HK-2 (cell line): ENCODE measurements around the gene SPATA2.
"Not testable (repeated sequence)": the region's sequence is repeated elsewhere in the genome, so short reads cannot be mapped to it uniquely, and the experiment has no call there.

Source experiments
- DNase-seq: peaks from one replicate; pipeline ENCODE4 v3.0.0-alpha.2; 2018; ENCODE audit not compliant: unreplicated experiment

Gene SPATA2, protein sequence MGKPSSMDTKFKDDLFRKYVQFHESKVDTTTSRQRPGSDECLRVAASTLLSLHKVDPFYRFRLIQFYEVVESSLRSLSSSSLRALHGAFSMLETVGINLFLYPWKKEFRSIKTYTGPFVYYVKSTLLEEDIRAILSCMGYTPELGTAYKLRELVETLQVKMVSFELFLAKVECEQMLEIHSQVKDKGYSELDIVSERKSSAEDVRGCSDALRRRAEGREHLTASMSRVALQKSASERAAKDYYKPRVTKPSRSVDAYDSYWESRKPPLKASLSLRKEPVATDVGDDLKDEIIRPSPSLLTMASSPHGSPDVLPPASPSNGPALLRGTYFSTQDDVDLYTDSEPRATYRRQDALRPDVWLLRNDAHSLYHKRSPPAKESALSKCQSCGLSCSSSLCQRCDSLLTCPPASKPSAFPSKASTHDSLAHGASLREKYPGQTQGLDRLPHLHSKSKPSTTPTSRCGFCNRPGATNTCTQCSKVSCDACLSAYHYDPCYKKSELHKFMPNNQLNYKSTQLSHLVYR

GRCh38 chr20:49915380-49916145 lies at the start of gene SPATA2:
SPATA2 (minus strand) TSS chr20:49915529; CDS start chr20:49908490, 7,039 bp downstream.
- DNase-seq, result peak; percentile 97

GRCh38 chr20:49961413-49961812 lies 46.1 kb upstream of the SPATA2 start:
- no peak for DNase-seq

DNA sequence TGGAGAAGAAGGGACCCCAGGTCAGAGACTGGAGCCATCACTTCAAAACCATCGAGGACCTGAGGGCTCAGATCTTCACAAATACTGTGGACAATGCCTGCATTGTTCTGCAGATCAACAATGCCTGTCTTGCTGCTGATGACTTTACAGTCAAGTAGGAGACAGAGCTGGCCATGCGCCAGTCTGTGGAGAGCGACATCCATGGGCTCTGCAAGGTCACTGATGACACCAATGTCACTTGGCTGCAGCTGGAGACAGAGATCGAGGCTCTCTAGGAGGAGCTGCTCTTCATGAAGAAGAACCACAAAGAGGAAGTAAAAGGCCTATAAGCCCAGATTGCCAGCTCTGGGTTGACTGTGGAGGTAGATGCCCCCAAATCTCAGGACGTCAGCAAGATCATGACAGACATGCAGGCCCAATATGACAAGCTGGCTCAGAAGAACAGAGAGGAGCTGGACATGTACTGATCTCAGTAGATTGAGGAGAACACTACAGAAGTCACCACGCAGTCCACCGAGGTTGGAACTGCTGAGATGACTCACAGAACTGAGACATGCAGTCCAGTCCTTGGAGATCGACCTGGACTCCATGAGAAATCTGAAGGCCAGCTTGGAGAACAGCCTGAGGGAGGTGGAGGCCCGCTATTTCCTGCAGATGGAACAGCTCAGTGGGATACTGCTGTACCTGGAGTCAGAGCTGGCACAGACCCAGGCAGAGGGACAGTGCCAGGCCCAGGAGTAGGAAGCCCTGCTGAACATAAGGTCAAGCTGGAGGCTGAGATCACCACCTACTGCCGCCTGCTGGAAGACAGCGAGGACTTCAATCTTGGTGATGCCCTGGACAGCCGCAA lies 42.0 kb upstream of the SPATA2 start:
- not testable (repeated sequence) for DNase-seq

GRCh38 chr20:49956689-49957088 lies 41.4 kb upstream of the SPATA2 start:
- DNase-seq, result no peak

DNA sequence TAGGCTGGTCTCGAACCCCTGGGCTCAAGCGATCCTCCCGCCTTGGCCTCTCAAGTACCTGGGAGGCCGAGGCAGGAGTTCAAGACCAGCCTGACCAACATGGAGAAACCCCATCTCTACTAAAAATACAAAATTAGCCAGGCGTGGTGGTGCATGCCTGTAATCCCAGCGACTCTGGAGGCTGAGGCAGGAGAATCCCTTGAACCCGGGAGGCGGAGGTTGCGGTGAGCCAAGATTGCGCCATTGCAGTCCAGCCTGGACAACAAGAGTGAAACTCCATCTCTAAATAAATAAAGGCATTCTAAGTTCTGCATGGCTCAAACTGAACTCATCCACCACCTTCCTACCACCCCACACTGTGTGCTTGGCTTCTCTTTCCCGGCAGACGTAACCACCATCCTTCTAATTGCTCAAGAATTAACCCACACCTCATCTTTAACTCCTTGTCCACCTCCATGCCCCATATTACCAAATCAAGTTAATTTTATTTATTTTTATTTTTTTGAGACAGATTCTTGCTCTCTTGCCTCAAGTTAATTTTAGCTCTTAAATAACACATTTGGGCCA lies 40.6 kb upstream of the SPATA2 start:
- not testable (repeated sequence) for DNase-seq

GRCh38 chr20:49955167-49955566 lies 39.8 kb upstream of the SPATA2 start:
- DNase-seq, result no peak

DNA sequence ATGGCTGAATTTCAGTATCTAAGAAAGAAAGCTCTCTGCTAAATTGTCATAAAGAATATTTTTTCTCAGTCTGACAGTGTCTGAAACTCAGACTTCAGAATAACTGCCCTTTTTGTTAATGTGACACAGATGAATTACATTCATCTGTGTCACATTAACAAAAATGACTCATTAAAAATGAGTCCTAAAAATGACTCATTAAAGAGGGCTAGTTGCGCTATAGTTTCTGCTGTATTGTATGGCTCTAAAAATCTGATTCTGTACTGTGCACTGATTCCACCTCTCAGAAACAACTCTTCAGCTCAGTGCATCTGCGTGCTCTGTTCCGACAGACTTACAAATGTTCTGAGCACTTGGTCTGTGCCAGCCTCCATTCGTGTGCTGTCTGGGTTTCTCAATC lies 35.8 kb upstream of the SPATA2 start:
- DNase-seq, result no peak

GRCh38 chr20:49948809-49949507 lies 33.6 kb upstream of the SPATA2 start:
- DNase-seq, result peak; percentile 40

GRCh38 chr20:49948178-49948577 lies 32.8 kb upstream of the SPATA2 start:
- no peak for DNase-seq

DNA sequence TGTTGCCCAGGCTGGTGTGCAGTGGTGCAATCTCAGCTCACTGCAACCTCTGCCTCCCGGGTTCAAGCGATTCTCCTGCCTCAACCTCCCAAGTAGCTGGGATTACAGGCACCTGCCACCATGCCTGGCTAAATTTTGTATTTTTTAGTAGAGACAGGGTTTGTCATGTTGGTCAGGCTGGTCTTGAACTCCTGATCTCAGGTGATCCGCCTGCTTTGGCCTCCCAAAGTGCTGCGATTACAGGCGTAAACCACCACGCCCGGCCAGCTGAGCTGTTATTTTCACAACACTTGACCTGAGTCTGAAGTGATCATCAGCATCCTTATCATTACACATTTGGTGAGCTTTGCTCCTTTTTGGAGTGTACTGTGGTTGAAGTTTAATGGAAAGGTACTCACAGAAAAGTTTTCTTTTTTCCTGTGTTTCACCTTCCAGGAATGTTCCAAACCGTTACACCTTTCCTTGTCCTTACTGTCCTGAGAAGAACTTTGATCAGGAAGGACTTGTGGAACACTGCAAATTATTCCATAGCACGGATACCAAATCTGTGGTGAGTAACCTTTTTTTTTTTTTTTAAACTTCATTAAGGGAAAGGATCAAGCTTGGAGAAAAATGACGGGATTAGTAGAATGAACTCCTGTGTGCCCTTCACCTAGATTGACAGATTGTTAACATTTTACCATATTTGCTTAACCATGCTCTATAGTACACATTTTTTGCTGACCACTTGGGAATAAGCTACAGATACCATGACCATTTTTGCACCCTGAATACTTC lies 30.6 kb upstream of the SPATA2 start:
- DNase-seq, result no peak

DNA sequence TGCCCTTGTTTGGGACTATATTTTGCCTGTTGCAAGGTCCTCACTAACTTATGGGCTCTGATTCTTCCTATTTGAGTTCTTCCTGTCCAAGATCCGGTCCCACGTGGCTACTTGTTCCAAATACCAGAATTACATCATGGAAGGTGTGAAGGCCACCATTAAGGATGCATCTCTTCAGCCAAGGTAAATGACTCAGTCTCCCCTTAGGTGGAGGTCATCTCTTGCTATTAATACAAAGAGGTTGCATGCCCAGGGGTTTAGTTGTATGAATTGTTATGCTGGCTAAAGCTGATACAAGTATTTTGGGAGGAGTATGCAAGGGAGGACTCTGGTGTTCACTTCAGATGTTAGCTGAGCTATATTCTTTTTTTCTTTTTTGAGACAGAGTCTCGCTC lies 30.0 kb upstream of the SPATA2 start:
- no peak for DNase-seq

DNA sequence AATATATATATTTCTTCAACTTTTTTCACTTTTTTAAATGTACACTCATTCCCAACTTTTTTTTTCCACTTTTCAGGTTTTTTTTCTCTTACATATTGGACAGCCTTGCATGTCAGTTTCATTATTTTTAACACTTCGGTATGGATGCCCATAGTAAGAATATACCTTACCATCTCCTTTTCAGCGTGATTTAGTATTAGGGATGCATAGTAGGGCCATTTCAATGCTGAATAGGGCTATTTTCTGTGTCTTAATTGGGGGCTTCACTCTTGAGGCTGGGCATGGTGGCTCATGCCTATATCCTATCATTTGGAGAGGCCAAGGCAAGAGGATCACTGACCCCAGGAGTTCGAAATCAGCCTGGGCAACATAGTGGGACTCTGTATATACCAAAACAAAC lies 27.6 kb upstream of the SPATA2 start:
- no peak for DNase-seq

DNA sequence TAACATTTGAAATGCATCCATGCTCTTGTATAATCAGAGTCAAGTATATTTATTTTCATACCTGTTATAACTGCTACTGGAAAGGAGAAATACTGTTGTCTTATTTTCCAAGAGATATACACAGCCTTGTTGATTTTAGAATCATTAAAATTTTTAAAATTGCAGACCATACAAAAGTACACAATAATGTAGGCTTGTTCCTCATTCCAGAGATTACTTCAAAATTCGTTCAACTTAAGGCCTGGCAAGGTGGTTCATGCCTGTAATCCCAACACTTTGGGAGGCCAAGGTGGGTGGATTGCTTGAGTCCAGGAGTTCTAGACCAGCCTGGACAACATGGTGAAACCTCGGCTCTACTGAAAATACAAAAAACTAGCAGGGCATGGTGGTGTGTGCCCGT lies 27.0 kb upstream of the SPATA2 start:
- no peak for DNase-seq

DNA sequence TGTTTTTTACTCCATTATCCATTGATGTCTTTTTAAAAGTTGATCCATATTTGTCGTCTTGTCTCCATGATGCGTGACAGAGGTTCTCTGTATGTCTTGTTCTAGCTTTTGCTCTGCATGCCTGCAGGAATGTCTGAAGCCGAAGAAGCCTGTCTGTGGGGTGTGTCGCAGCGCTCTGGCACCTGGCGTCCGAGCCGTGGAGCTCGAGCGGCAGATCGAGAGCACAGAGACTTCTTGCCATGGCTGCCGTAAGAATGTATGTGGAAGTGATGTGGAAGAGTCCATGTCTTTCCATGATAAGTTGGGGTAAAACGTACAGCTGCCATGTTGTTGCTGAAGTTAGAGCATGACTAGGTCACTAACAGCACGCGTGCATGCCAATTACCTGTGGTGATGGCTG lies 26.1 kb upstream of the SPATA2 start:
- DNase-seq, result no peak

GRCh38 chr20:49938173-49939163 lies 23.1 kb upstream of the SPATA2 start:
- no peak for DNase-seq

DNA sequence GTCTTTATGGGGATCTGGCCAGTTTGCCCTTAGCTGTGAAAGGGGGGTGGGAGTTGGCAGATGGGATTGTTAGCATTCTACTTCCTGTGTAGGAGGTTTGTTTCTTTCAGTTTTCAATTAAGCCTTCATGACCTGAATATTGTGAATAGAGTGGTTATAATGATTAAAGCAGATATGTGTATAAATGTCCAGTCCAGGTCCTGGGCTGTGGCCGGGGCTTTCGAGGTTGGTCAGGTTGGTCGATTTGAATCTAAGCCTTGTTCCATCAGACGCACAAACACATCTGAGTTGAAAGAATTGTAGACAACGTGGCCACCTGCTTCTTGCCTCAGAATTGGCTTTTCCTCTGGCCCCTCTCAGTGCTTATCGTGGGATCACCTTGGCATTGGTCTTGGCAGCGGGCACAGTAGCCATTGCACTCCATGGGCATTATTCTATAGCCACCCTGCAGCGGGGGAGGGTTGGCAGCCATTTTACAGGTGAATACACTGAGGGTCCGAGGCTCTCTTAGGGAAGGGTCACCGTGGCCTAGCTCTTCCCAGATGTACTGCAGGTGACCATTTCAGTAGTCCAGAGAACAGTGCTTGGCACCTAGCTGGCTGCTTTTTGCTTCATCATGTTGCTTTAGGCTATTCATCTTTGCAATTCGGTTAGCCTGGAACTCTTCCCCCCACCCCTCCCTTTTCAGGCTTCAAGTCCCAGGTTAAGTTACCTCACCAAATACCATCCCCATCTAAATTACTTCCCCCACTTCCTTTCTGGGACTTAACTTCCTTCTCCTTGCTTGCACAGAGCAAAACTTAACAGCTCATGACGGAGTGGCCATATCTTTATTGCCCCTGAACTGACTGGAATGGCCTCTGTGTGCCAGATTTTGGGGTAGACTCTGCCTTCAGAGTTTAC lies 21.9 kb upstream of the SPATA2 start:
- DNase-seq, result no peak

GRCh38 chr20:49936153-49937026 lies 21.1 kb upstream of the SPATA2 start, which contains the start of gene RNF114:
RNF114 (plus strand) TSS chr20:49936397; CDS start chr20:49936413, 16 bp downstream.
- peak; percentile 94 for DNase-seq
